ENCODE data around the gene MS4A4A.

Gene MS4A4A

GRCh38 chr11:60292145-60292544 is 11.7 kb downstream of the MS4A4A start:
- TF ChIP-seq TEAD4 (IDR thresholded peaks at IDR 0.05) (no peak), EGR1 (IDR thresholded peaks at IDR 0.05) (no peak), ZBTB7A (IDR thresholded peaks at IDR 0.05; ENCODE audit: low read depth) (no peak), NFIC (IDR thresholded peaks at IDR 0.05) (no peak)

GRCh38 chr11:60301178-60301577 is 20.7 kb downstream of the MS4A4A start:
- TF ChIP-seq ZBTB7A (IDR thresholded peaks at IDR 0.05; ENCODE audit: low read depth) (no peak), MAX (IDR thresholded peaks at IDR 0.05) (no peak), FOXM1 (IDR thresholded peaks at IDR 0.05; ENCODE audit: borderline replicate concordance, low read depth) (no peak)

DNA sequence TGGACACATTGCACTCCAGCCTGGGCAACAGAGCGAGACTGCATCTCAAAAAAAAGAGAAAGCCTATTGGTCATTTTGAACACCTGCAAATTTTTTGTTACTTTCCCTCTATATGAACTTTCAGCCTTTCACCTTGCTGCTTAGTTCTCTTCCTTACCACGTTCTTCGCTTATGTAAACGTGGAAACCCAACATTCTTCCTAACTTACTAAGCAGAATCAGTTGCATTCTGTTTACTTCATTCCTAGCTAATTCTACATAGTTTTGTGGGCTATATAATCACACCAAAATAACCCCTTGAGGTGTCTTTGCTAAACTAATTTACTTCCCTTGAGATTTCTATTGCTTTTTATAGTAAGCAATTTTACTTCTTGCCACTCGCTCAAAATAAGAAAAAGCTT is 23.2 kb downstream of the MS4A4A start:
- no peak for TF ChIP-seq EGR1 (IDR thresholded peaks at IDR 0.05)
- TF ChIP-seq TAF1 (IDR thresholded peaks at IDR 0.05; ENCODE audit: low read depth): no peak
- no peak for TF ChIP-seq NFIC (IDR thresholded peaks at IDR 0.05)

- TF ChIP-seq YY1 (IDR thresholded peaks at IDR 0.05; ENCODE audit: low read depth) (no peak), EGR1 (IDR thresholded peaks at IDR 0.05) (no peak), USF1 (IDR thresholded peaks at IDR 0.05) (no peak), FOXM1 (IDR thresholded peaks at IDR 0.05; ENCODE audit: borderline replicate concordance, low read depth) (no peak), CEBPB (IDR thresholded peaks at IDR 0.05) (no peak), ZBTB7A (IDR thresholded peaks at IDR 0.05; ENCODE audit: low read depth) (no peak), TAF1 (IDR thresholded peaks at IDR 0.05; ENCODE audit: low read depth) (no peak), TEAD4 (IDR thresholded peaks at IDR 0.05) (no peak), NFIC (IDR thresholded peaks at IDR 0.05) (no peak), MAX (IDR thresholded peaks at IDR 0.05) (no peak), EP300 (IDR thresholded peaks at IDR 0.05; ENCODE audit: borderline replicate concordance) (no peak), RAD21 (IDR thresholded peaks at IDR 0.05; ENCODE audit: low read depth) (no peak)
- TF ChIP-seq, protein P1, sequence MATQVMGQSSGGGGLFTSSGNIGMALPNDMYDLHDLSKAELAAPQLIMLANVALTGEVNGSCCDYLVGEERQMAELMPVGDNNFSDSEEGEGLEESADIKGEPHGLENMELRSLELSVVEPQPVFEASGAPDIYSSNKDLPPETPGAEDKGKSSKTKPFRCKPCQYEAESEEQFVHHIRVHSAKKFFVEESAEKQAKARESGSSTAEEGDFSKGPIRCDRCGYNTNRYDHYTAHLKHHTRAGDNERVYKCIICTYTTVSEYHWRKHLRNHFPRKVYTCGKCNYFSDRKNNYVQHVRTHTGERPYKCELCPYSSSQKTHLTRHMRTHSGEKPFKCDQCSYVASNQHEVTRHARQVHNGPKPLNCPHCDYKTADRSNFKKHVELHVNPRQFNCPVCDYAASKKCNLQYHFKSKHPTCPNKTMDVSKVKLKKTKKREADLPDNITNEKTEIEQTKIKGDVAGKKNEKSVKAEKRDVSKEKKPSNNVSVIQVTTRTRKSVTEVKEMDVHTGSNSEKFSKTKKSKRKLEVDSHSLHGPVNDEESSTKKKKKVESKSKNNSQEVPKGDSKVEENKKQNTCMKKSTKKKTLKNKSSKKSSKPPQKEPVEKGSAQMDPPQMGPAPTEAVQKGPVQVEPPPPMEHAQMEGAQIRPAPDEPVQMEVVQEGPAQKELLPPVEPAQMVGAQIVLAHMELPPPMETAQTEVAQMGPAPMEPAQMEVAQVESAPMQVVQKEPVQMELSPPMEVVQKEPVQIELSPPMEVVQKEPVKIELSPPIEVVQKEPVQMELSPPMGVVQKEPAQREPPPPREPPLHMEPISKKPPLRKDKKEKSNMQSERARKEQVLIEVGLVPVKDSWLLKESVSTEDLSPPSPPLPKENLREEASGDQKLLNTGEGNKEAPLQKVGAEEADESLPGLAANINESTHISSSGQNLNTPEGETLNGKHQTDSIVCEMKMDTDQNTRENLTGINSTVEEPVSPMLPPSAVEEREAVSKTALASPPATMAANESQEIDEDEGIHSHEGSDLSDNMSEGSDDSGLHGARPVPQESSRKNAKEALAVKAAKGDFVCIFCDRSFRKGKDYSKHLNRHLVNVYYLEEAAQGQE (IDR thresholded peaks at IDR 0.05; ENCODE audit: low read depth): no peak
Observed at GRCh38 chr11:60305906-60306619, 25.6 kb downstream of the MS4A4A start.

DNA sequence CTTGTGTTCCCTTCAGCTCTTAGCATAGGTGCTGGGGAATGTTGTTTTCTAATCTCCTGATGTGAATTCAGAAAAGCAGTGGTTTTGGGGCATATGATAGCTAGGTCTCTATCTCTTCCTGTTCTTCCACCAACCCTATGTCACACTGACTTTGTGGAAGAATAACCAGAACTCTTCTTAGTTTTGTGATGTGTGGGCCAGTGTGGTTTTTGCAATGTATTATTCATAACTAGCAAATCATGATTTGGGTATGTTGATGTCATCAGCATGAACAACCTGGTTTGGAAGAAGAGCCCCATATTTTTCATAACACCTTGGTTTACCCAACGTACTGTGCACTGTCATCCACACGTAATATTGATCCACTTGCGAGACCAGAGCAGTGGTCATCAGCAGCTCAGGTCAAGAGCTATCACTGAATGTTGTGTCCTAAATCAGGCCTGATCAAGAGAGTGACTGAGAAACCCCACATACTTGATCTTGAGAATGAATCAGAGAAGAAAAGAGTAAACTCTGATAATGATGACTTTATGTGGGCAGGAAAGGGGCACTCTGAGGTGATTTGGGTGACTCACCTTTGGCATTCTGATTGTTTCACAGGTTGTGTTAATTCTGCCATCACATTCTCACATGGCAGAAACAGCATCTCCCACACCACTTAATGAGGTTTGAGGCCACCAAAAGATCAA is 27.2 kb downstream of the MS4A4A start:
- TF ChIP-seq TCF12 (IDR thresholded peaks at IDR 0.05; ENCODE audit: low read depth) (no peak), NFIC (IDR thresholded peaks at IDR 0.05) (no peak), FOXM1 (IDR thresholded peaks at IDR 0.05; ENCODE audit: borderline replicate concordance, low read depth) (no peak), RAD21 (IDR thresholded peaks at IDR 0.05; ENCODE audit: low read depth) (no peak), CEBPB (IDR thresholded peaks at IDR 0.05) (no peak), YY1 (IDR thresholded peaks at IDR 0.05; ENCODE audit: low read depth) (no peak), TAF1 (IDR thresholded peaks at IDR 0.05; ENCODE audit: low read depth) (no peak), TEAD4 (IDR thresholded peaks at IDR 0.05) (no peak), USF1 (IDR thresholded peaks at IDR 0.05) (no peak), EGR1 (IDR thresholded peaks at IDR 0.05) (no peak), ZBTB7A (IDR thresholded peaks at IDR 0.05; ENCODE audit: low read depth) (no peak)
- TF ChIP-seq, protein P1 (IDR thresholded peaks at IDR 0.05; ENCODE audit: low read depth): no peak

DNA sequence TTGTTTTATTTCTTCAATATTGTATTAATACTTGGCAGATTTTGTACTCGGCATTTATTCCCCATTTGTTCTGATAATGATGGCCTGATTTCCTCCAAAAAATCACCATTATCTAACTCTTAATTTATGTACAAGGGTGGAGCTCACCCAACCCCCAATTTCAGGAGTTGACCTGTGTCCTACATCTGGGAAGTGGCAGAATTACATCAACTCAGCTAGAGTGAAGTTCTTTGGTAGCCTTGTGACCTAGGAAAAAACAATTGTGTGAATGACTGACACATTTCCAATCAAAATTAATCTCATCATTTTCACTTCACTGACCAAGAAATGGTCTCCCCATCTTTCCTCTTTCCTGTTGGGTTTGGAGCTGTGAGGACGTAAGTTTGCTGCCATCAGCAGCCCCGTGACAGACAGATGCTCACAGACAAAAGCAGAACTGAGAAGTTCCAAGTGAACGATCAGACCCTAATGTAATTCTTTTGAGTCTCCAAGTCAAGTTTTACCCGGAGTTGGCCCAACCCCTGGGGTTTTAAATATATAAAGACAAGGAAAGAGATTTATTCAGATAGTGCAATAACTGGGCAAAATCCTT is 30.0 kb downstream of the MS4A4A start:
- TF ChIP-seq CEBPB (IDR thresholded peaks at IDR 0.05): no peak
- TF ChIP-seq, protein P1 (IDR thresholded peaks at IDR 0.05; ENCODE audit: low read depth): no peak
- TF ChIP-seq NFIC (IDR thresholded peaks at IDR 0.05): no peak
- no peak for TF ChIP-seq EP300 (IDR thresholded peaks at IDR 0.05; ENCODE audit: borderline replicate concordance)
- TF ChIP-seq CREB1 (IDR thresholded peaks at IDR 0.05; ENCODE audit: low read depth): no peak
- no peak for TF ChIP-seq FOXM1 (IDR thresholded peaks at IDR 0.05; ENCODE audit: borderline replicate concordance, low read depth)
- TF ChIP-seq USF1 (IDR thresholded peaks at IDR 0.05): no peak
- TF ChIP-seq YY1 (IDR thresholded peaks at IDR 0.05; ENCODE audit: low read depth): no peak
- TF ChIP-seq EGR1 (IDR thresholded peaks at IDR 0.05): no peak

Data from Ishikawa (cell line).